Esophagus muscularis mucosa (tissue), 3 donors: ENCODE results near the gene ENPP6.

Experiments used
- EP300 ChIP-seq: sonication (generic); formaldehyde crosslinking; IDR thresholded peaks from one replicate; pipeline ENCODE4 v1.6.1; 2017; ENCODE audit warnings: antibody characterized with exemption
- TF ChIP-seq, protein P1 (sequence below), 3 experiments: fragments of 200-600 bp in 2 of 3; fragments of 450-650 bp in 1 of 3; sonication (generic) in 2 of 3; IDR thresholded peaks; one replicate each; pipeline ENCODE4 v1.5.1; 2017 to 2019; ENCODE audit warnings: antibody characterized with exemption in 3 of 3, mild to moderate bottlenecking in 2 of 3, moderate library complexity in 1 of 3

DNA sequence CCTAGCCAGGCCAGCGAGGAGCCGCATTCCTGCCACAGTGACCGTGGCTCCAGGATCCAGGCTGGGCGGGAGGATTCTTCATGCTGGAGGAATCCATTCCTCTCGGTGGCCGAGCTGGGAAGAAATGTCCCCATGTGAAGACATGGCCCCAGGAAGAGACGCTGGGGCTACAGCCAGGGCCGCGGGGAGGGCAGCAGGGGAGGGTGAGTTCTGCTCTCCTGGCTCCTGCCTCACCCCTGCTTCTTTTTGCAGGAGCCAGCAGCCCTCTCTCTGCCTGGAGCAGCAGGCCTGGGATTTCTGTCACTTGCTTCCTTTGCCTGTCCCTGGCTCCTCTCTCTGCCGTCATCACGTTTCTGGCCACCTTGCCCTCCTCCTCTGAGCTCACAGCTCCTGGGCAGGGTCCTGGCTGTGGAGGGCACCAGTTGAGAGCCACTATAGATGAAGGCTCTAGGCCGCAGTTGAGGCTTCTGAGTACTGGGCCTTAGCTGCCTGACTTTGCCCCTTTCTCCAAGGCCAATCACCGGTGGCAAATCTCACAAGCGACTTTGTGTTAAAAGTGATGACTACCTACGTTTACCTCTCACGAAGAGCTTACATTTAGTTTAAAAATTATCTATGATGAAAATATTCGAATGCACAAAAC, 48.3 kb downstream of the ENPP6 start:
- TF ChIP-seq, protein P1, sequence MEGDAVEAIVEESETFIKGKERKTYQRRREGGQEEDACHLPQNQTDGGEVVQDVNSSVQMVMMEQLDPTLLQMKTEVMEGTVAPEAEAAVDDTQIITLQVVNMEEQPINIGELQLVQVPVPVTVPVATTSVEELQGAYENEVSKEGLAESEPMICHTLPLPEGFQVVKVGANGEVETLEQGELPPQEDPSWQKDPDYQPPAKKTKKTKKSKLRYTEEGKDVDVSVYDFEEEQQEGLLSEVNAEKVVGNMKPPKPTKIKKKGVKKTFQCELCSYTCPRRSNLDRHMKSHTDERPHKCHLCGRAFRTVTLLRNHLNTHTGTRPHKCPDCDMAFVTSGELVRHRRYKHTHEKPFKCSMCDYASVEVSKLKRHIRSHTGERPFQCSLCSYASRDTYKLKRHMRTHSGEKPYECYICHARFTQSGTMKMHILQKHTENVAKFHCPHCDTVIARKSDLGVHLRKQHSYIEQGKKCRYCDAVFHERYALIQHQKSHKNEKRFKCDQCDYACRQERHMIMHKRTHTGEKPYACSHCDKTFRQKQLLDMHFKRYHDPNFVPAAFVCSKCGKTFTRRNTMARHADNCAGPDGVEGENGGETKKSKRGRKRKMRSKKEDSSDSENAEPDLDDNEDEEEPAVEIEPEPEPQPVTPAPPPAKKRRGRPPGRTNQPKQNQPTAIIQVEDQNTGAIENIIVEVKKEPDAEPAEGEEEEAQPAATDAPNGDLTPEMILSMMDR (IDR thresholded peaks at IDR 0.05), result no peak
- TF ChIP-seq EP300, result no peak
